Effector CD4-positive, alpha-beta T cell (primary cell): ENCODE measurements around the gene IL2RA.
"Not testable (repeated sequence)": the region's sequence is repeated elsewhere in the genome, so short reads cannot be mapped to it uniquely, and the experiment has no call there.

Source experiments
- DNase-seq: peaks from one replicate; pipeline ENCODE4 v3.0.0-alpha.2; 2020

The IL2RA gene

GRCh38 chr10:5976512-5977470 lies 85.4 kb downstream of the IL2RA start:
- peak; percentile 10 for DNase-seq

- no peak for DNase-seq
Measured at GRCh38 chr10:5975641-5976473, 86.3 kb downstream of the IL2RA start.

GRCh38 chr10:5973069-5973468 lies 89.1 kb downstream of the IL2RA start:
- no peak for DNase-seq

- no peak for DNase-seq
Measured at GRCh38 chr10:5971886-5972285, 90.3 kb downstream of the IL2RA start.

GRCh38 chr10:5971315-5971832 lies 90.8 kb downstream of the IL2RA start:
- no peak for DNase-seq

- no peak for DNase-seq
Measured at GRCh38 chr10:5970527-5970926, 91.6 kb downstream of the IL2RA start.

GRCh38 chr10:5970066-5970465 lies 92.1 kb downstream of the IL2RA start:
- no peak for DNase-seq

GRCh38 chr10:5968681-5969453 lies 93.3 kb downstream of the IL2RA start:
- no peak for DNase-seq

- DNase-seq: no peak
Measured at GRCh38 chr10:5968037-5968680, 94.0 kb downstream of the IL2RA start.

- no peak for DNase-seq
Measured at GRCh38 chr10:5965266-5965665, 96.9 kb downstream of the IL2RA start.

- no peak for DNase-seq
Measured at GRCh38 chr10:5964736-5965135, 97.4 kb downstream of the IL2RA start.

GRCh38 chr10:5963591-5963990 lies 98.6 kb downstream of the IL2RA start:
- DNase-seq: no peak

GRCh38 chr10:5963071-5963470 lies 99.1 kb downstream of the IL2RA start:
- no peak for DNase-seq

GRCh38 chr10:5962358-5962940 lies 99.7 kb downstream of the IL2RA start:
- DNase-seq: not testable (repeated sequence)

GRCh38 chr10:5961405-5962100 lies 100.6 kb downstream of the IL2RA start:
- no peak for DNase-seq

- not testable (repeated sequence) for DNase-seq
Measured at GRCh38 chr10:5960973-5961275, 101.2 kb downstream of the IL2RA start.
